Measurements from ENCODE around the gene ZSWIM6. TPM values are rescaled to one million over a fixed set of nuclear protein-coding genes. Genes with fewer than 3 reads are reported as not detected.

ZSWIM6 gene
- polyA plus RNA-seq, 1 of the 3 experiments (the other 2 are of a cell fraction): 7.4 TPM

GRCh38 chr5:61397937-61398336 is 65.9 kb downstream of the ZSWIM6 start:
- no peak overlapping the region for H3K9ac ChIP-seq
- WGBS (ENCODE audit: low lambda C conversion rate): 100% methylated on average over 2 of the region's 2 CpGs
- DNase-seq: no peak
- H3K4me1 ChIP-seq (ENCODE audit: control insufficient read depth in 1 of 2, insufficient read depth in 2 of 2, low read depth in 1 of 2, low read length in 1 of 2): peaks cover 9 to 33% of the 10 kb centered on the region in 2 experiments; a peak in 3 of 4 replicates
- no peak overlapping the region for H3K27ac ChIP-seq (ENCODE audit: low read depth in 2 of 2, low read length in 1 of 2)
- H3K79me2 ChIP-seq (ENCODE audit: insufficient read depth): peaks cover 86% of the 10 kb centered on the region
- no peaks in the 10 kb centered on the region for H3K36me3 ChIP-seq (replicated peaks in 1 of 2; ENCODE audit: control insufficient read depth in 1 of 2, insufficient read depth in 2 of 2, low read length in 1 of 2)
- H3K27me3 ChIP-seq (ENCODE audit: insufficient read depth): no peaks in the 10 kb centered on the region
- H3K9me2 ChIP-seq: no peaks in the 10 kb centered on the region
- H2AFZ ChIP-seq (ENCODE audit: low read depth): no peak overlapping the region
- POLR2A ChIA-PET: no interaction called here
- H3K4me3 ChIP-seq (ENCODE audit: low read depth in 2 of 2, low read length in 1 of 2): no peak overlapping the region
- H3K9me3 ChIP-seq: no peaks in the 10 kb centered on the region
- H3F3A ChIP-seq (replicated peaks; ENCODE audit: insufficient read depth): peaks cover 4% of the 10 kb centered on the region
- H4K20me1 ChIP-seq (ENCODE audit: insufficient read depth): peaks cover 86% of the 10 kb centered on the region
- no peak for TF ChIP-seq YY1 (IDR thresholded peaks at IDR 0.05; ENCODE audit: low read depth)
- no peak overlapping the region for H3K4me2 ChIP-seq
- CTCF ChIA-PET: no interaction called here

GRCh38 chr5:61398440-61398839 is 66.4 kb downstream of the ZSWIM6 start:
- peaks cover 88% of the 10 kb centered on the region for H4K20me1 ChIP-seq (ENCODE audit: insufficient read depth)
- H2AFZ ChIP-seq (ENCODE audit: low read depth): no peak overlapping the region
- H3K4me2 ChIP-seq: no peak overlapping the region
- no peak overlapping the region for H3K9ac ChIP-seq
- peaks cover 11 to 37% of the 10 kb centered on the region in 2 experiments; a peak in 3 of 4 replicates for H3K4me1 ChIP-seq (ENCODE audit: control insufficient read depth in 1 of 2, insufficient read depth in 2 of 2, low read depth in 1 of 2, low read length in 1 of 2)
- H3F3A ChIP-seq (replicated peaks; ENCODE audit: insufficient read depth): peaks cover 4% of the 10 kb centered on the region
- H3K9me3 ChIP-seq: no peaks in the 10 kb centered on the region
- no peaks in the 10 kb centered on the region for H3K9me2 ChIP-seq
- no peaks in the 10 kb centered on the region for H3K36me3 ChIP-seq (replicated peaks in 1 of 2; ENCODE audit: control insufficient read depth in 1 of 2, insufficient read depth in 2 of 2, low read length in 1 of 2)
- no peaks in the 10 kb centered on the region for H3K27me3 ChIP-seq (ENCODE audit: insufficient read depth)
- ChIA-PET CTCF (interaction anchor here (2.0 kb wide), 1 partner anchor 12 kb away, joined by 4 read pairs; no protein-coding TSS in a partner anchor), POLR2A (no interaction called here)
- TF ChIP-seq GATA2 (CRISPR knock-in tag; IDR thresholded peaks at IDR 0.05) (no peak), PBX3 (IDR thresholded peaks at IDR 0.05) (no peak), TEAD4 (IDR thresholded peaks at IDR 0.05; ENCODE audit: borderline replicate concordance, insufficient read depth) (no peak), EP300 (IDR thresholded peaks at IDR 0.05; ENCODE audit: borderline replicate concordance in 1 of 2, low read depth in 1 of 2, low read length in 1 of 2) (no peak)
- H3K79me2 ChIP-seq (ENCODE audit: insufficient read depth): peaks cover 86% of the 10 kb centered on the region
- DNase-seq: no peak
- H3K27ac ChIP-seq (ENCODE audit: low read depth in 2 of 2, low read length in 1 of 2): no peak overlapping the region
- 79% methylated on average over 4 of the region's 4 CpGs for WGBS (ENCODE audit: low lambda C conversion rate)
- H3K4me3 ChIP-seq (ENCODE audit: low read depth in 2 of 2, low read length in 1 of 2): no peak overlapping the region

GRCh38 chr5:61399679-61400078 is 67.6 kb downstream of the ZSWIM6 start:
- Histone ChIP-seq H3K4me3 (ENCODE audit: low read depth in 2 of 2, low read length in 1 of 2) (no peak overlapping the region), H4K20me1 (ENCODE audit: insufficient read depth) (peaks cover 78% of the 10 kb centered on the region), H3K36me3 (replicated peaks in 1 of 2; ENCODE audit: control insufficient read depth in 1 of 2, insufficient read depth in 2 of 2, low read length in 1 of 2) (no peaks in the 10 kb centered on the region), H3K27ac (ENCODE audit: low read depth in 2 of 2, low read length in 1 of 2) (no peak overlapping the region), H3K4me2 (no peak overlapping the region), H3K9ac (no peak overlapping the region), H3F3A (replicated peaks; ENCODE audit: insufficient read depth) (peaks cover 4% of the 10 kb centered on the region), H3K9me2 (no peaks in the 10 kb centered on the region), H2AFZ (ENCODE audit: low read depth) (no peak overlapping the region), H3K9me3 (no peaks in the 10 kb centered on the region), H3K27me3 (ENCODE audit: insufficient read depth) (no peaks in the 10 kb centered on the region), H3K79me2 (ENCODE audit: insufficient read depth) (peaks cover 86% of the 10 kb centered on the region), H3K4me1 (ENCODE audit: control insufficient read depth in 1 of 2, insufficient read depth in 2 of 2, low read depth in 1 of 2, low read length in 1 of 2) (peaks cover 10 to 31% of the 10 kb centered on the region in 2 experiments; a peak in 3 of 4 replicates)
- 93% methylated on average over 5 of the region's 5 CpGs for WGBS (ENCODE audit: low lambda C conversion rate)
- POLR2A ChIA-PET: no interaction called here
- CTCF ChIA-PET: interaction anchor here (2.0 kb wide), 1 partner anchor 13 kb away, joined by 4 read pairs; no protein-coding TSS in a partner anchor
- DNase-seq: no peak
- TF ChIP-seq YY1 (IDR thresholded peaks at IDR 0.05; ENCODE audit: low read depth) (no peak), CHD2 (IDR thresholded peaks at IDR 0.05; ENCODE audit: low read length, partially characterized antibody) (no peak), FOSL2 (IDR thresholded peaks at IDR 0.05; ENCODE audit: borderline replicate concordance, low read depth) (no peak), EZH2phosphoT487 (IDR thresholded peaks at IDR 0.05; ENCODE audit: borderline replicate concordance, low read depth) (no peak), CTCF (IDR thresholded peaks at IDR 0.05) (no peak), USF1 (IDR thresholded peaks at IDR 0.05; ENCODE audit: borderline replicate concordance, low read depth) (no peak), RAD21 (IDR thresholded peaks at IDR 0.05; ENCODE audit: low read length) (no peak), NFIC (IDR thresholded peaks at IDR 0.05; ENCODE audit: borderline replicate concordance) (no peak), PBX3 (IDR thresholded peaks at IDR 0.05) (no peak), POLR2AphosphoS5 (IDR thresholded peaks at IDR 0.05; ENCODE audit: low read depth, low read length) (no peak), MXI1 (IDR thresholded peaks at IDR 0.05; ENCODE audit: low read depth, low read length) (no peak), SIN3A (IDR thresholded peaks at IDR 0.05; ENCODE audit: borderline replicate concordance, low read depth, low read length) (no peak)

Measured in SK-N-SH (cell line).